Colon (tissue), 2 donors: Measurements from ENCODE around the gene SLC25A12.
"Not testable (repeated sequence)": the region's sequence is repeated elsewhere in the genome, so short reads cannot be mapped to it uniquely, and the experiment has no call there.

Source experiments
- FAIRE-seq: peaks from 2 replicates; lab custom pipeline; 2012; peaks lifted over from hg19 to GRCh38; lab: Jason Lieb, UNC
- donor health status: control.
- donor health status: control.

The SLC25A12 gene, protein sequence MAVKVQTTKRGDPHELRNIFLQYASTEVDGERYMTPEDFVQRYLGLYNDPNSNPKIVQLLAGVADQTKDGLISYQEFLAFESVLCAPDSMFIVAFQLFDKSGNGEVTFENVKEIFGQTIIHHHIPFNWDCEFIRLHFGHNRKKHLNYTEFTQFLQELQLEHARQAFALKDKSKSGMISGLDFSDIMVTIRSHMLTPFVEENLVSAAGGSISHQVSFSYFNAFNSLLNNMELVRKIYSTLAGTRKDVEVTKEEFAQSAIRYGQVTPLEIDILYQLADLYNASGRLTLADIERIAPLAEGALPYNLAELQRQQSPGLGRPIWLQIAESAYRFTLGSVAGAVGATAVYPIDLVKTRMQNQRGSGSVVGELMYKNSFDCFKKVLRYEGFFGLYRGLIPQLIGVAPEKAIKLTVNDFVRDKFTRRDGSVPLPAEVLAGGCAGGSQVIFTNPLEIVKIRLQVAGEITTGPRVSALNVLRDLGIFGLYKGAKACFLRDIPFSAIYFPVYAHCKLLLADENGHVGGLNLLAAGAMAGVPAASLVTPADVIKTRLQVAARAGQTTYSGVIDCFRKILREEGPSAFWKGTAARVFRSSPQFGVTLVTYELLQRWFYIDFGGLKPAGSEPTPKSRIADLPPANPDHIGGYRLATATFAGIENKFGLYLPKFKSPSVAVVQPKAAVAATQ

DNA sequence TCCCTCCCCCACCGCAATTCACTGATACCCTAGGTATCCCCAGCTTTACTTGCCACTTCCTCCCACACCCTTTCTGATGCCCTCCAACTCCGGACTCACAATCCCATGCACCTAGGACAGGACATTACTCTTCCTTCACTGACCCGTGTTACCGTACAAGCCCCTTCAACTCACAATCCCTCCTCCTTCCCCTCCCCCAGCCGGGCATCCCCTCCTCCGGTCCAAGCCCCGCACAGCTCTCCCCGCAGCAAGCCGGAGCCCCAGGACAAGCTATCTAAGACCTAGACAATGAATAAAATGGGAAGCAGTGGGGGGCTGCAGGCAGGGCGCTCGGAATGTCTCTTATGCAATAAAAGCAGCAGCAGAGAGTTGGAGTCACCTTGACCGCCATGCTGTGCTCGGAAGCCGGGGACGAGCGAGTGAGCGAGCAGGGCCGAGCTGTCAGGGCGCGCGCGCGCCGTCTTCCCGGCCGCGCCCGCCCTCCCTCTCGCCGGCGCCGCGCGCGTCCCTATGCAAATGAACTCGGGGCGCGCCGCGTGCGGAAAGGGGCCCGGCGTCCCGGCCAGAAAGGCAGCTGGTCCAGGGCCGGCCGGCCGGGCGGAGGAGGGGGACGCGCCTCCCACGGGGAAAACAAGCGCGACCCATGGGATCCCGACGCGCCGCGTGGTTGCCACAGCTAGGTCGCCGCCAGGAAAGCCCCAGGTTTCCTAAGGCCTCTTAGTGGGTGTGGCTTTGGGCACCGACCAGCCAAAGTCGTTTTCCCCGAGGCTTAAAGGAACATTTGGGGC, at the start of gene SLC25A12:
Gene SLC25A12 (minus strand): TSS at position 421 of the 788 bp plus-strand sequence. CDS start 30 bp downstream, at position 391.
- no peak for FAIRE-seq

DNA sequence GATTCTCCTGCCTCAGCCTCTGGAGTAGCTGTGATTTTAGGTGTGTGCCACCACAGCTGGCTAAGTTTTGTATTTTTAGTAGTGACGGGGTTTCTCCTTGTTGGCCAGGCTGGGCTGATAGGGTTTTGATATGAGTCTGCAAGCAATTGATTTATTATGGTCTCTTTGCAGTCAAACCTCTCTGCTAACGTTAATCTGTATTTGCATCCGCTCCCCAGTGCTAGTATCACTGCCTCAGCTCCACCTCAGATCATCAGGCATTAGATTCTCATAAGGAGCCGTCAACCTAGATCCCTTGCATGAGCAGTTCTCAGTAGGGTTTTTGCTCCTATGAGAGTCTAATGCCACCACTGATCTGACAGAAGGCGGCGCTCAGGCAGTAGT, 47.3 kb upstream of the SLC25A12 start:
- no peak for FAIRE-seq

DNA sequence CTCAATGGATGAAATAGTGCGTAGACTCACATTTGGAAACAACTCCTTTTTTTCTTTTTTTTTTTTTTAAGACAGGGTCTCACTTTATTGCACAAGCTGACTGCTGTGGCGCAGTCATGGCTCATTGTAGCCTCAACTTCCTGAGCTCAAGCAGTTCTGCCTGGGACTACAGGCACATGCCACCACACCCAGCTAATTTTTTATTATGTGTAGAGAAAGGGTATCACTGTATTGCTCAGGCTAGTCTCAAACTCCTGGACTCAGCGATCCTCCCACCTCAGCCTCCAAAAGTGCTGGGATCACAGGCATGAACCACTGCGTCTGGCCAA, 45.7 kb upstream of the SLC25A12 start:
- FAIRE-seq, result no peak

DNA sequence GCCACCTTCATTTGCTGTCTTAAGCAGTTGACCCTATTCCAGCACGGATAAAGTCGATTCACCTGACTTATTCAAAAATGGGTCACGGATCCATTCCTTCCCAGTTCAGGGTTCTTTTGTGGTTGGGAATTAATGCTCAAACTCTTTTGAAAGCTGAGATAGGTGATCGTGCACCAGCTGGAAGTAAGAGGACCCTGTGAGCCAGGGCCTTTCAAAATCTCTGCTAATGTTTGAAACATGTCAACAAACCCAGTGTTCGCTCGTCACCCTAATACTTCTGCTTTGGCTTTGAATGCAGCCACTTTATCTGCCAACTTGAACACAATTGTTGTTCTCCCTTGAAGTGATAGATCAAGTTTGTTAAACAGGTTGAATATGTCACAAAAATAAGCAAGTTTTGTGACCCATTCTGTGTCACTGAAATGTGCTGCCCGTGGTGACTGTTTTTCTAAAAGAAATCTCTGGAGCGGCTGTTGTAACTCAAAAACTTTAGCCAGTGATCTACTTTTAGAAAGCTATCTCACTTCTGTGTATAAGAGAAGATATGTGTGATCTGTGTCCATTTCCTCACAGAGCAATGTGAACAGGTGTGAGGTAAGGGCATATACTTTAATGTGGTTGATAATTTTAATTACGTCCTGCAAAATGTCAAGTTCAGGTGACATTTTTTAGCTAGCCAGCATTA, 45.2 kb upstream of the SLC25A12 start:
- FAIRE-seq, result no peak

DNA sequence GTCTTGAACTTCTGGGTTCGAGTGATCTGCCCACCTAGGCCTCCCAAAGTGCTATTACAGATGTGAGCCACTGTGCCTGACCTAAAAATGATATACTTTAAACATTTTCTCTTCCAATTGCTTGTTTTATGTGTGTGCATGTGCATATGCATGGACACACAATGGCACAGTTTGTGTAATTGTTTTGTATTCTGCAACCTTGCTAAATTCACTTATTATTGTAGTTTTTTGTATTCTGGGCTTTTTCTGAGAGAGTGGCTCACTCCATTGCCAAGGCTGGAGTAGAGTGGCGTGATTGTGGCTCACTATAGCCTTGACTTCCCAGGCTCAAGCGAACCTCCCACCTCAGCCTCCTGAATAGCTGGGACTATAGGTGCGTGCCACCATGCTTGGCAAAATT, 36.3 kb upstream of the SLC25A12 start:
- no peak for FAIRE-seq

DNA sequence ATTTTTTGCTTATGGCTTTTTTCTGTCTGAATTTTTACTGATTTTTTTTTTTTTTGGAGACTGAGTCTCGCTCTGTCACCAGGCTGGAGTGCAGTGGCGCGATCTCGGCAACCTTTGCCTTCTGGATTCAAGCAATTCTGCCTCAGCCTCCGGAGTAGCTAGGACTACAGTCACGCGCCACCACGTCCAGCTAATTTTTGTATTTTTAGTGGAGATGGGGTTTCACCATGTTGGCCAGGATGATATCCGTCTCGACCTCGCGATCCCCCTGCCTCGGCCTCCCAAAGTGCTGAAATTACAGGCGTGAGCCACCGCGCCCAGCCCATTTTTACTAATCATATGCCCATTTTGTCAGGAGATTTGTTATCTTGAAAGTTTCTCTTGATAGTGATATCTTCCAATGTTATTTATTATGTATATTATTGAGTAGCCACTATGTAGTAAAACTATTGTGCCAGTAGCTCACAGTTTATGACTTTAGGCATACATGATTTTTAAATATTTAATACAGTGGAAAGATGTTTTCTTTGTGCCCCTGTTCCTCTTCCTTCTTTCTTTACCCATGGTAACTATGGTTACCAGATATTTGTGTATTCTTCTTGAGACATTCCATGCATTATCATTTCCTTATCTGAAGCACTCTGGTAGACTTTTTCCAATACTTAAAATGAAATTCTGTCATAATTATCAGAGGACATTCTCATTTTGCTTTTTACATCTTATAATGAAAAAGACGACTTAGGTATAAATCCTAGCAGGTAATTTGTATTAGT, 30.3 kb upstream of the SLC25A12 start:
- no peak for FAIRE-seq

DNA sequence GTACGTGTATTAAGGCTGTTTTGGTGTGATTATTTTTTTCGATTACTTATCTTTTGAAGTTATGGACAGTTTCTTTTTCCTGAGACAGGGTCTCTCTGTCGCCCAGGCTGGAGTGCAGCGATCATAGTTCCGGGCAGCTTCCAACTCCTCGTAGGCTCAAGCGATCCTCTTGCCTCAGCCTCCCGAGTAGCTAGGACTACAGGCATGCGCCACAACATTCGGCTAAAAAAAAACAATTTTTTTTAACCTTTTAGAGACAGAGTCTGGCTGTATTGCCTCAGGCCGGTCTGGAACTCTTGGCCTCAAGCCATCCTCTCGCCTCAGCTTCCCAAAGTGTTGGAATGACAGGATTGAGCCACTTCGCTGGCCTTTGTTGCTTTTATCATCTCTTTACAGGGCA, 29.2 kb upstream of the SLC25A12 start:
- no peak for FAIRE-seq

DNA sequence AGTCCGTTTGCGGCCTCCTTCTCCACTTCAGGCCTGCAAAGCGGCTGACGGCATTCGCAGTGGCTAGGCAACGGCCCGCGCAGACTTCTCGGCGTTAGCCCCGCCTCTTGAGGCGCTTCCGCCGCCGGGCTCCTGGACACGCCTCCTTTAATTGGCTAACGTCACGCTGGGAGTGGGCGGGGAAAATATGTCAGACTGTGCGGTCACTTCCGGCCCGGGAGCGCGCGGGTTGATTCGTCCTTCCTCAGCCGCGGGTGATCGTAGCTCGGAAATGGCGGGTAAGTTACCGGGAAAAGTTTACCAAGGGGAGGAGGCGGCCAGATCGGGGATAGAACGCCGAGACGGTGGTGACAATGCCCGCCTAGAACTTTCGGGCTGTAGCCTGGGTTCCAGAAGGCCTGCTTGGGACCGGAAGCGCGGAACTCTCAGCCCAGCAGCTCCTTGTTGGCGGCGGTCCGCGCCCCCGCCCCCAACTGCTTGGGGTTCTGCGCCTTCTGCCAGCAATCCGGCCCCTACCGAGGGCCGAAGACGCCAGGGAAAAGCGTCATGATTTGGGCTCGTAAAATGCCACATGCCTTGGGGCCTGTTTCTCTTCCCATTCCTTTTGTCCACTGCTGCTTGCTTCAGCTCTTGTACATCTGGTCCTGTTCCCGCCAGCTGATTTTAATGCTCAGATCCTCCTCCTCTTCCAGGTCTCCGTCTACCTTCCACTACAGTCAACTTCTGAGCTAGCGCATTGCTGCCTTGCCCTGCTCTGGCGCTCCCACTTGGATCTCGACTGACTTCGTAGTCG, 28.4 kb upstream of the SLC25A12 start, which contains the start of gene HAT1:
Gene HAT1 (plus strand): TSS at position 232 of the 793 bp plus-strand sequence. CDS start 40 bp downstream, at position 272.
- FAIRE-seq, result no peak

DNA sequence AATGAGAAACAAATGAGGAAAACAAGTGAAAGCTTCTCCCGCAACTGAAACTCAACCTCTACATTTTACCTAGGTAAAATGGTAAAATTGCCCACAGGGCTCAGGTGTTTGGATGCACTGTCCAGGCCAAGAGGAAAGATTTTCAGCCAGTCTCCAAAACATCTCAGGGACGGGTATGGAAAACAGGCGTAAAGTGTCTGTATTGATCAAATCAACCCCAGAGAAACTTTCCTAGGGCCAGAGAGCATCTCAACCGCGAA, 27.9 kb upstream of the SLC25A12 start:
- no peak for FAIRE-seq

DNA sequence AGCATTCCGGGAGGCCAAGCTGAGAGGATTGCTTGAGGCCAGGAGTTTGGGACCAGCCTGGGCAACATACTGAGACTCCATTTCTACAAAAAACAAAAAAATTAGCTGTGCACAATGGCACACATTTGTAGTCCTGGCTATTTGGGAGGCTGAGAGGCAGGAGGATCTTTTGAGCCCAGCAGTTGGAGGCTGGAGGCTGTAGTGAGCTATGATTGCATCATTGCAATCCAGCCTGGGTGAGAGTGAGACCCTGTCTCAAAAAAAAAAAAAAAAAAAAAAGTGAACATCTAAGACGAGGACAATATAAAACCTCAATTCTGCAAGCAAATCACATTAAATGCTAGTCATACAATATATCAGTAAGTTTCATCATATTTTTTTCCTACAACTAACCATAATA, 25.4 kb upstream of the SLC25A12 start:
- FAIRE-seq, result no peak

DNA sequence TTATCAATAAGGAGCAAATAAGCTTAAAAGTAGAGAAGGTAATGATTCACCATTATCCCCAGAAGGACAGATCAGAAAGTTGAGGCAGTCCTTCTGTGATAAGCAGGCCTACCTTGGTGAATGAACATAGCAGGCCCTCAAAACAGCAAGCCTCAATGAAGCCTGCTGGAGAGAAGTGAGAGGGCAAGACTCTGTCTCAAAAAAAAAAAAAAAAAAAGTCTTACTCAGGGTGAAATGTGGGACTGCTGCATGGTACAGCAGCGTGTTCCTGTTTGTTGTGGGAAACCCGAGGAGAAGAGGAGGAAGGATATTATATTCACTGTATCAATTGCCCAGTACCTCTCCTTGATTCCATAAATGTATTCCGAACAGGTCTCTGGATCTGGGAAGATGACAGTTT, 19.5 kb upstream of the SLC25A12 start:
- no peak for FAIRE-seq

DNA sequence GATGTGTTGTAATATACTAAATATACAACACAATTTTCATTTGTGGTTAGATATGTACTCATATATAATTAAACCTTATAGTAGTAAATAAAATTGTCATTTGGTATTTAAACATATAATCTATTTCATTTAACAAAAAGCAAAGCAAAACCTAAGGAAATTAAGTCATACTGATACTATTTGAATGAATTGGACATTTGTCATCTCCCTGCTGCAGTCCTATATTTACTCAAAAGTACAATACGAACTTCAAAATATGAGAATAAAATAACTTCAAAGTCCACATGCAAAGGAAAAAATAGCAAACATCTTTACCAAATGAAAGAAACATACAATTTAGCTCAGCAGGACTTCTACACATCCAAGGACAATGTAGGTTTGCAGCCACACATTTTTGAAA, 16.4 kb upstream of the SLC25A12 start:
- FAIRE-seq, result no peak

DNA sequence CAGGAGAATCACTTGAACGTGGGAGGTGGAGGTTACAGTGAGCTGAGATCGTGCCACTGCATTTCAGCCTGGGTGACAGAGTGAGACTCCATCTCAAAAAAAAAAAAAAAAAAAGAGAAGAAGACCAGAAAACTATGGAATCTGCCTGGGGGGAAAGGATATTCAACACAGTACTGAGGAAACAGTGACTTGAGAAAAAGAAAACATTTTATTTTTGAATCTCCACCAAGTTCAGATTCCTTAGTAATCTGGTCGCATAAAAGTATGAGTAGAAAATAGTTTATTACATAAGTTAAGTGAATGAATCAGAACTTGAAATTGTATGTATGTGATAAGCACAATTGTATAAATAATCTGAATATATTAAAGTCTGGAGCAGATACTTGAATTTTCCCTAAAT, 15.2 kb upstream of the SLC25A12 start:
- no peak for FAIRE-seq

DNA sequence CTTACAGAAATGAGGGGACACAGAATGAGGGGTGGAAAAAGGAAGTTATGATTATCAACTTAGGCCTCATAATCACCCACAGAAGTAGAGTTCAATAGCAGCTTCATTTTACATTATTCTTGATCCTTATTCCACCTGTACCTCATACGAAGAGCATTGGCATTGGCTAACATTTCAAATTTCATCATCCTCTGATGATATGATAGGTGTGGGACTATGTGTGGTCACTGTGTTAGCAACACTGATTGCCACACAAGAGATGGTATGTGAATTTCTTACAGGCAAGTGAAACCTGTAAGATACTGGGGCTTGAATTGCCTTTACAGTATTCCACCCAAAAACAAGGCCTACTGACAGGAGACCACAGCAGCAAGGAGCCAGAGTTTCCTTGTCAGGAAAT, 14.2 kb upstream of the SLC25A12 start:
- no peak for FAIRE-seq

DNA sequence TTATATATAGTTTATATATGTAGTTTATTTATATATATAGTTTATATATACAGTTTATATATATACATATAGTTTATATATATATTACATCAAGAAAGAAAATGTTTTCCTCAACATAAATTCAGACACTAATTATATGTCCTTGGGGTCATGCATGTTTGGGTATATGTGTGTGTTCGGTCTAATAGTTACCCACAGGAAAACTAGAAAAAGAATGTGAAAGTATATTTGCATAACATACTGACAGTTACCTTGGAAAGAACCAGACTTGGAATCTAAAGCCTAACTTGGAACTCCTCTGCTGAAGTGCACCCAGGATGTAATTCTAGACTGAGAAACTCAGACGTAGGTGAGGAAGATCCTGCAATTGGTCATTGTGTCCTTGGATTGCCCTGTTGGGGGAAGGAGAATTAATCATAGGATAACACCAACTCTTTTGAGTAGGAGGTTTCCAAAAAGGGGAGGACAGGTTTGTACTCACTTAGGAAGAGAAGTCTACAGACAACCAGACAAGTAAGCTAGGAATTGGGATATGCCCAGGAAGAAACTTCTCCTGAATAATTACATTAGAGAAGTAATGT, 8.9 kb upstream of the SLC25A12 start:
- FAIRE-seq, result peak; percentile 82

DNA sequence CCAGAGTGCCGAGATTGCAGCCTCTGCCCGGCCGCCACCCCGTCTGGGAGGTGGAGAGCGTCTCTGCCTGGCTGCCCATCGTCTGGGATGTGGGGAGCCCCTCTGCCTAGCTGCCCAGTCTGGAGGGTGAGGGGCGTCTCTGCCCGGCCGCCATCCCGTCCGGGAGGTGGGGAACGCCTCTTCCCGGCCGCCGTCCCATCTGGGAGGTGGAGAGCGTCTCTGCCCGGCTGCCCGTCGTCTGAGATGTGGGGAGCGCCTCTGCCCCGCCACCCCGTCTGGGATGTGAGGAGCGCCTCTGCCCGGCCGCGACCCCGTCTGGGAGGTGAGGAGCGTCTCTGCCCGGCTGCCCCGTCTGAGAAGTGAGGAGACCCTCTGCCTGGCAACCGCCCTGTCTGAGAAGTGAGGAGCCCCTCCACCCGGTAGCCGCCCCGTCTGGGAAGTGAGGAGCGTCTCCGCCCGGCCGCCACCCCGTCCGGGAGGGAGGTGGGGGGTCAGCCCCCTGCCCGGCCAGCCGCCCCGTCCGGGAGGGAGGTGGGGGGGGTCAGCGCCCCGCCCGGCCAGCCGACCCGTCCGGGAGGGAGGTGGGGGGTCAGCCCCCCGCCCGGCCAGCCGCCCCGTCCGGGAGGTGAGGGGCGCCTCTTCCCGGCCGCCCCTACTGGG, 5.7 kb upstream of the SLC25A12 start:
- not testable (repeated sequence) for FAIRE-seq

DNA sequence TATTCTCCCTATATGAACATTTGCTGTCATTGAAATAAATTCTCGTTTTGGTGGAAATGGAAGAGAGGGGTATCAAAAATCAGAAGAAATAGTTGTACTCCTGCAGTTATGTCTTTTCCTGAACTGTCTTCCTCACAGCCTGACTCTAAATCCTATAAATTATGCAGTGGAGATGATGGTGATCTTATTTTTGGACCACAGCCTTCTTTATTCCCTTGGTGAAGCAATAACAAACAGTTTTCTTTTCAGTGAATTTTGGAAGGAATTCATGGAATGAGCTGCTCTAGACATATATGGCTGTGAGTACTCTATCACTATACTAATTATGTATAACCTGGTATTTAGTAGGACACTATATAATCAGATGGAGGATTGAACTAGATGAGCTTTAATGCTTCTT, 1.7 kb upstream of the SLC25A12 start:
- FAIRE-seq, result no peak

DNA sequence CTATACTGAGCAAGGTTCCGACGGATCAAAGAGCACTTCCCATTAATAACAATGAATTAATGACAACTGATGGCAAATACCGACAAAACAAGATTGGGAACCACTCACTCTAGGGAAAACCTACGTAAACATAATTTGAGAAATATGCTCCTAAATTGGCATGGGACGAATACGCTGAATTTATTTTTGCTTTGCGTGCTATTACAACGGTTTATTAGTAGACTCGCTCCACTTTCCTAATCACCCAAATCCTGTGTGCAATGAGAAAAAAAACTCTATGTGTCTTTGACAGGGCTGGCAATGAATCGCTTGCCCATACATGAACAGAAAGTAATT, 536 bp upstream of the SLC25A12 start:
- no peak for FAIRE-seq

DNA sequence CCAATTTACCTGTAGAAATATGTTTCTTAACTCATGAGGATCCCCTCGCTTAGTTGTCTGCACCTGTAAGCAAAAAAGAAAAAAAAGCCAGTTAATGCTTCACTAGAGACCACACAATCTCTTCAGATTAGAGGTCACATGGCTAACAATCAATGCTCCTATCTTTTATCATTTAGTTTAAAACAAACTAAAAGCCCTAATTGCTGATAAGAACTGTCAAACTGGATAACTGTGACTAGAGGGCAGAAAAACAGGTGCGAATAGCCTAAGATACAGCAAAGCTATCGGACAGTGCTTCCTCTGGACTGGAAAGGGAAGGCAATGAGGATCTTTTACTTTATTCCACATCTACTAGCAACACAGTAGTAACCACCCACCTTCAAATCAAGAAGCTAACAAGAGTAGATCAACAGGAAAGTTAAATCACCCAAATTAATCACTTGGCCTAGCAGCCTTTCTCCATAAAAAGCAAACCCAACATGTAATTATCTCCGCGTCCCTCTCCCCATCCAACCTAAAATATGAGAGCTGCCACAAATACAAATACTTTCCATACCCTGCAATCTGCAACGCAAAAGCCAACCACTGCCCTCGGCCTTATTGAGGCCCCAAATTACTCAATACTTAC, 734 bp downstream of the SLC25A12 start:
- FAIRE-seq, result no peak

DNA sequence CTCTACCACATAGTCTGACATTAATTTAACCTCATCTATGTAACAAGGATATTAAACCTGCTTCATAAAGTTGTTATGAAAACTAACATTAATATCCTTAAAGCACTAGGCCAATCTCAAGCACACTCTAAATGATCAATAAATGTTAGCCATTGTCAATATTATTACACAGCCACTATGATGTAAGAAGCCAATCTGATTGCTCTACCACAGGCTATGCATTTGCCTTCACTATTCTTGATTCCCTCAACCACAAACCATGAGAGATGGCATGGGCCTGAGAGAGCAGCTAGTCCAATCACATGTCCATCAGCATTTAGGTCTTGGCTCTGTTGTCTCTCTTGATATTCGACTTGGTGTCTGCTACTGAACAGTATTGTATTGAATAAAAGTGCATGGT, 4.2 kb downstream of the SLC25A12 start:
- FAIRE-seq, result no peak
